Muscle of arm (tissue), 12 donors: ENCODE results near the gene GPR157. TPM values are rescaled to one million over a fixed set of nuclear protein-coding genes. Genes with fewer than 3 reads are reported as not detected.
"Not testable (repeated sequence)": the region's sequence is repeated elsewhere in the genome, so short reads cannot be mapped to it uniquely, and the experiment has no call there.

Experiments used
- DNase-seq: peaks from one replicate; pipeline ENCODE4 v3.0.0-alpha.2; 2013
- polyA plus RNA-seq, 12 donors: library from polyadenylated mRNA; unstranded; fragments of 120-200 nt; gene quantifications; one replicate each; pipeline ENCODE4 v1.2.1, GENCODE V29; 2013; ENCODE audit not compliant: insufficient read length in 12 of 12

GPR157 gene
- polyA plus RNA-seq, 12 donors, result 0.57 to 4.5 (median 1.6) TPM; not detected in 2

- no peak for DNase-seq
These were observed 20.2 kb upstream of the GPR157 start for GRCh38 chr1:9149151-9149550.

GRCh38 chr1:9146156-9146555 lies 17.3 kb upstream of the GPR157 start:
- DNase-seq, result no peak

- DNase-seq, result no peak
These were observed 16.8 kb upstream of the GPR157 start for GRCh38 chr1:9145714-9146113.

GRCh38 chr1:9145021-9145668 lies 16.2 kb upstream of the GPR157 start:
- no peak for DNase-seq

- not testable (repeated sequence) for DNase-seq
These were observed 15.6 kb upstream of the GPR157 start for GRCh38 chr1:9144494-9144893.

- no peak for DNase-seq
These were observed 14.3 kb upstream of the GPR157 start for GRCh38 chr1:9143250-9143649.

- no peak for DNase-seq
These were observed 11.0 kb upstream of the GPR157 start for GRCh38 chr1:9139930-9140329.

GRCh38 chr1:9136932-9137331 lies 8.0 kb upstream of the GPR157 start:
- DNase-seq, result no peak

- DNase-seq, result no peak
These were observed 6.4 kb upstream of the GPR157 start for GRCh38 chr1:9135073-9135836.

- DNase-seq, result no peak
These were observed 5.1 kb upstream of the GPR157 start for GRCh38 chr1:9133870-9134585.

- peak; percentile 30 for DNase-seq
These were observed 552 bp upstream of the GPR157 start for GRCh38 chr1:9129266-9130041.

GRCh38 chr1:9128166-9128519 lies 759 bp downstream of the GPR157 start:
- DNase-seq, result no peak

GRCh38 chr1:9127395-9128165 lies 1.3 kb downstream of the GPR157 start:
- DNase-seq, result no peak

GRCh38 chr1:9126511-9126910 lies 2.4 kb downstream of the GPR157 start:
- DNase-seq, result no peak

- not testable (repeated sequence) for DNase-seq
These were observed 3.1 kb downstream of the GPR157 start for GRCh38 chr1:9125847-9126246.

- DNase-seq, result no peak
These were observed 3.6 kb downstream of the GPR157 start for GRCh38 chr1:9125325-9125724.

GRCh38 chr1:9124389-9124788 lies 4.5 kb downstream of the GPR157 start:
- not testable (repeated sequence) for DNase-seq

- not testable (repeated sequence) for DNase-seq
These were observed 5.2 kb downstream of the GPR157 start for GRCh38 chr1:9123665-9124064.

- DNase-seq, result no peak
These were observed 7.1 kb downstream of the GPR157 start for GRCh38 chr1:9121496-9122409.

- DNase-seq, result no peak
These were observed 8.5 kb downstream of the GPR157 start for GRCh38 chr1:9120312-9120958.
